GM04504 (cell line): ENCODE measurements around the gene TMEM94.

Experiments used
- DNase-seq: peaks from one replicate; pipeline ENCODE4 v3.0.0-alpha.2; 2012; ENCODE audit warnings: low read depth

TMEM94 gene

DNA sequence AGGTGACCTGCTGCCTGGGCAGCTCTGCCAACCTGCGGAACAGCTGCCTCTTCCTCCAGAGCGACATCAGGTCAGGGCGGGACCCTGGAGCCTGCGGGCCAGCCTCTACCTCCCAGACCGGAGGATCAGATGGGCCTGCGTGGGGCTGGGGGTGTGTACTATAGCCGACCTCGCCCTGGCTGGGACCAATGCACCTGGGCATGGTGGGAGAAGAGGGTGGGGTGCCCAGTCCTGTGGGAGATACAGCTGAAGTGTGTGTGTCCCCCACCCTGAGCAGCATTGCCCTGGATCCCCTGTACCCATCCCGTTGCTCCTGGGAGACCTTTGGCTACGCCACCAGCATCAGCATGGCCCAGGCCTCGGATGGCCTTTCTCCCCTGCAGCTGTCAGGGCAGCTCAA, 39.6 kb downstream of the TMEM94 start:
- no peak for DNase-seq

DNA sequence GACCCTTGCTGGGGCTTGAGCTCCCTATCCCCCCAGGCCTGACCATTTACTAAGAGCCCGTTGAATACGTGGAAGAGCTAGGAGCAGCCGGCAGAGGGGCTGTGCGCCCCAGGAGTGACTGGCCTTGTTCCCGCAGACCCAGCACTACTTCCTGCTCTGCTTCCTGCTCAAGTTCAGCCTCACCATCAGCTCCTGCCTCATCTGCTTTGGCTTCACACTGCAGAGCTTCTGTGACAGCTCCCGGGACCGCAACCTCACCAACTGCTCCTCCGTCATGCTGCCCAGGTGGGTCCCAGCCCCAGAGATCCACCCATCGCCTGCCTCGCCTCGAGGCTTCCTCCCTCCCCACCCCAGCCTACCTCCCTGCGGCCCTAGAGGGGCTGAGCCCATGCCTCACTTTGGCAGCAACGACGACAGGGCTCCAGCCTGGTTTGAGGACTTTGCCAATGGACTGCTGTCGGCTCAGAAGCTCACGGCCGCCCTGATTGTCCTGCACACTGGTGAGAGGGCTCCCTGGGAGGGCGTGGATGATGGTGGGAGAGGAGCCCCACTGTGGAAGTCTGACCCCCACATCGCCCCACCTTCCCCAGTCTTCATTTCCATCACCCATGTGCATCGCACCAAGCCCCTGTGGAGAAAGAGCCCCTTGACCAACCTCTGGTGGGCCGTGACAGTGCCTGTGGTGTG, 41.7 kb downstream of the TMEM94 start:
- DNase-seq, result no peak

DNA sequence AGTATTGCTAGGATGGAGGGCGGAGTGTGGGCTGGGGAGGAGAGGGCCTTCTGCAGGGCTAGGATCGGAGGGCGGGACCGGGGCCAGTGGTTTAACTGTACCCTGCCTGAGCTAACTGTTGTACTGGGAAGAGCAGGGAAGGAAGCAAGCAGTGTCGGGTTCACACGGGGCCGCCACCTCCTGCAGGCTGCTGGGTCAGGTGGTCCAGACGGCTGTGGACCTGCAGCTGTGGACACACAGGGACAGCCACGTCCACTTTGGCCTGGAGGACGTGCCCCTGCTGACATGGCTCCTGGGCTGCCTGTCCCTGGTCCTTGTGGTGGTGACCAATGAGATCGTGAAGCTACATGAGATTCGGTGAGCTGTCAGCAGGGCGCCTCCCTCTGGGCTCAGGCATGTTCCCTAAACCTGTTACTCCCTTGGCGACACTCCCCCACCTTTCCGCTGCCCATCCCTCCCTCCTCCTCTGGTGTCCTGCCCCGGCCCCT, 42.3 kb downstream of the TMEM94 start:
- DNase-seq, result no peak

DNA sequence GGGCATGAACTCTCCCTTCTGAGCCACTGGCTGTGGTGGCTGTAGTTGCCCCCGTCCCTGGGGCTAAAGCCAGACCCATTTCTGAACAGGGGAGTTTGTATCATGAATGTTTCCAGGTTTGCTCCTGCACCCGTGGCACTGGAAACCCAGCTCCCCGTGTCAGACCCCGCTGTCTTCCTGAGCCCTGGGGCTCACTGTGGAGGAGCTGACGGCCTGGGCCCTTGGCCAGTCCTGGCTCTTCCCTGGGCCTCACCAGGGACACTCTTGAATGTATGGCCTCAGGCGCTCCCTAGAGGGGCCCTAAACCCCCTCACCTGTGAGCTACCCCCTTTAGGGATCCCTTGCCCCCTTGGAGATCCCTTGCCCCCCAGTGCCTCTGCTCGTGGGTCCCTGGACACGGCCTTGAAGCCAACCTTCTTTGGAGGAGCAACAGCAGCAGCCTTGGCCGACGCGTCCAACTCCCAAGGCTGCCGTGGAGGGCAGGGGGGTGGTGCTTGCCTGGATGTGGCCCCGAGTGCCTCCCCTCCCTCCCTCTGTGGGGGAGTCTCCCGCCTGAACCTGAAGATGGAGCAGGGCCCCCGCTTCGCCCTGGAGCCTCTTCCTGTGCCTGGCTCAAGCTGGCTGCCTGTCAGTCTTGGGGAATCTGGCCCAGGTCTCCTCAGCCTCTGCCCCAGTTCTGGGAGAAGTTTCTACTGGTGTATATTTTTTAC, 43.0 kb downstream of the TMEM94 start:
- no peak for DNase-seq

DNA sequence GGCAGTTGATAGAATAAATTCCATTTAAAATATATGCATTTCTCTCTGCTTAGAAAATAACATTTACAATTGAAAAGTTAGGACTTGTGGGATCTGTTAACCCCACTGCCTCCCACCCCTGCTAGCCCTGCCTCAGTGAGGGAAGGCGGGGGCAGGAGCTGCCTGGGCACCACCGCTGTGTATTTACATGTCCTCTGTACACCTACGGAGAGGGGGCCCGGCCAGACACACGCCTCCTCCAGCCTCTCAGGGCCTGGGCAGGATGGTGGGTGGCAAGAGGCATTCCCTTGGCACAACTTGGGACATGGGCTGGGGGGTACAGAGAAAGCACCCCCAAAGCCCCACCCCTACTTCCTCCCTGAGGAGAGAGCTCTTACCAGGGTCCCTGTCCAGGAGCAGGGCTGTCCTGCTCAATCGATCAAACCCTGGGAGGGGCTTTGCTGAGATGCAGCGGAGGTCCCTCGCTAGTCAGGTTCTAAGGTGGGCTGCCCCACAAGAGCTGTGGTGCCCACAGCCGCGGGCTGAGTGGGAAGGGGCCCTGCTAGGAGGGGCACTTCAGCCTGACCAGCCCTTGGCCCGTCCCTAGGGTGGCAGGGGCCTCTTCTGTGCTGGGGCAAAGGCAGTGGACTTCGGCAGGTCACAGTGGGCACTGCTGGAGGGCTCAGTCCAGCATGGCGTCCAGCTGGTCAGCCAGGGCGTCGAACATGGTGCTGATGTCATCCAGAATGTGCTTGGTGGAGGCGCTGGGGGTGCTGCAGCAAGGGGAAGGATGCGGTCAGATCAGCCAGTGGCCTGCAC, 44.2 kb downstream of the TMEM94 start:
- no peak for DNase-seq

DNA sequence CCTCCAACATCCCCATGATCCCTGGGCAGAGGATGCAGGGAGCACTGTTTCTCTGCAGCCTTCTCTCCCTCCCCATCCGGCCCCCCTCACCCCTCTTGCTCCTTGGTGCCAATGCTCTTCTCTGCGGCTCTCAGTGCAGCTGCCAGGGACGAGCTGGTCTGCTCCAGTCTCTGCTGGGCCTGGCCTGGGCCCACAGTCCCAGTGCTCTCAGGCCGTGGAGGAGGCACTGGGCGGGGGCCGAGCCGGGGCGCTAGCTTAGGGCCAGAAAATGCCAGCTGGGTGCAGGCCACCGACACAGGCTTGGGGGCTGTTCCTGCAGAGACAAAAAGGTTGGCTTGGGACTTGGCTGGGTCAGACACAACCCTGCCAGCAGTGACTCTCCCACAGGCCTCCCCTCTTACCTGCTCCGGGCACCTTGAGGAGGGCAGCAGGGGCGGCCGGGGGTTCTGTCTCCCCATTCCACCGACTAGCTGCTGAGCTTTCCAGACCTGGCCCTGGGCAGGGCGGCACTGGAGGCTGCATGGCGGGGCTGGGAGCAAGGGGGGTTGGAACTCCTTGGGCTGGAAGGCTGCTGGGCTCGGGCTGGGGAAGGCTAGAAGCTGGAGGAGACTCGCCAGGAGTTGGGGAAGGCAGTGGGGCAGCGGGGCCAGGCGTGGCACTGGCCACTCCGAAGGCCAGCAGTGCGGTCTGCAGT, 45.1 kb downstream of the TMEM94 start:
- DNase-seq, result no peak

DNA sequence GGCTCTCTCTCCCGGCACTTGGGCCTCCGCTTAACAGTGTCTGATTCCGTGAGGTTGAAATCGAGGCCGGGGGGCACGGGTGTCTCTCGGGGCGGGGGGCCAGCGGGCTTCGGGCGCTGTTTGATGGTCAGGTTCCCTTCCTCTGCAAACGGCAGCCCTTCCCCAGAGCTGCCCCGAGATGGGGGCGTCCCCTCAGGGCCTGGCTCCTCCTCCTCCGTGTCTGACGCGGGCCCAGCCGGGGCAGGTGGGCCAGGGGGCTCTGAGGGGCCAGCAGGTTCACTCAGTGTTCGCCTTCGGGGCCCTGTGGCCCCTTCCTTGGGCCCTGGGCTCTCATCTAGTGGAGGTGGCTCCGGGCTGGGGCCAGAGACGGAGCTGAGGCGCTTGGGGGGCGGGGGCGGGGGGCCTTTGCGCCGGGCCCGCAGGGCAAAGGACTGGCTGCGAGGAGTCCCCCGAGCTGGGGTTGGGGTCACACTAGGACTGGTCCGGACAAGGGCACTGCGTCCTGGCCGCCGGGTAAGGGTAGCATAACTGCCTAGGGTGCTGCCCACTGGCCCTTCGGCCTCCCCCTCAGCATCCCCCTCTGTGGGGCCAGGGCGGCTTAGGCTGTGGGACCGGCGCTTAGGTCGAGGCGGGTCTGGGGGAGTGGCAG, 45.8 kb downstream of the TMEM94 start:
- DNase-seq, result no peak

DNA sequence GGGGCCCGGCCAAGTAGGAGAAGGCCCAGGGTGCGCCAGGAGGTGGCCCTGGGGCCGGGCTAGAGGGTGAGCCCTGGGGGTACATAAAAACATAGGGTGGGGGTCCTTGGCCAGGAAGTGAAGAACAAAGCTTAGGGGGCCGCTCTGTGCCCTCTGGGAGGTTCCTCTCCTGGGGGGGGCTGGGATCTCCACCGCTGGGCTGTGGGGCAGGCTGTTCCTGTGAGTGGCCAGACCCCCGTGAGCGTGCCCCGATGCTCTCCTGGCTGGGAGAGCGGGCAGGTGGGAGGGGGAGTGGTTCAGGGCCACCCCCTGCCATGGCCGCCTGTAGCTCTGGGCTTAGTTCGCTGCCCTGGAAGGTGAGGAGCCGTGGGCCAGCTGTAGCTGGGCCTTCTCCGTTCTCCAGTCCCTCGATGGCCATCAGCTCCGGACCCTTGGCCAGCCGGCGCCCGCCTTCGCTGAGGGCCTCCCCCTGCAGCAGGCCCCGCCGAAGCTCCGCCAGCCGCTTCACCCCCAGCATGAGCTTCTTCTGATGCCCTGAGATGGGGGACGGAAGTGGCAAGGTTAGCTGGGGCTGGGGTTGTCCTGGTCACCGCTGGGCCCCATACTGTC, 46.4 kb downstream of the TMEM94 start:
- DNase-seq, result no peak

DNA sequence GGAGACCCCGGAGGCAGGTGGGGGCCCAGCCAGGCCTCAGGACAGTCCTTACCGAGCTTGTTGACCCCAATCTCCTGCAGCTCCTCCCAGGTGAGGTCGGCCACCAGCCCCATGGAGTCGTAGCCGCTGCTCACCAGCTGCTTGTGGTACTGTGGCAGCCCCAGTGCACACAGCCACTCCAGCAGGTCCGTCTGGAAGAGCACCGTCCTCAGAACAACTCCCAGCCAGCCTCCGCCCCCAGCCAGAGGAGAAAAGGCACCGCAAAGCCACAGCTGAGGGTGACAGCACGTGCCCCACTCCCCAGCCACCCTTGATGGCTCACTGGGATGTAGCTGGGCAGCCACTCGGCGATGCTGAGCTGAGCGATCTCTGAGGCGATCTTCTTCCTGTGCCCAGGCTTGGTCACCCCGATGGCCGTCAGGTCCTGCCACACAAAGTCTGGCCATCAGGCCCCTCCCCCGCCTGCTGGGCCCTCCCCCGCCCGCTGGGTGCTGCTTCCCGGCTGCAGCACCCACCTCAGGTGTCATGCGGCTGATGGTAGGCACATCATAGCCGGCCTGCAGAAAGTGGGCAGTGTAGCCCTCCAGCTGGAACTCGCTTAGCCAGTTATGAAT, 47.0 kb downstream of the TMEM94 start:
- DNase-seq, result no peak

DNA sequence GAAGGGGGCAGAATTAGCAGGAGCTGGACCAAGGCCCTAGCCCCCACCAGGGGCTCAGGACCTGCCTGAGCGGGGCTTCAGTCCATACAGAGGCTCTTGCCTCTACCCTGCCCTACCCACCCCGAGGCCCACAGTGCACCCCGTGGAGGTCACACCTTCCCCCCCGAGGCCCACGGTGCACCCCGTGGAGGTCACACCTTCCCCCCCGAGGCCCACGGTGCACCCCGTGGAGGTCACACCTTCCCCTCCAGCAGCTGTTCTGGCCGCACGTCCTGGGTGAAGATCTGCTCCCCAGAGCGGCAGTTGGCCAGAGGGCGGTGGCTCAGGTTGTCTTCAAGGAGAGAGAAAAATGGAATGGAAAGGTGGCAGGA, 47.5 kb downstream of the TMEM94 start:
- no peak for DNase-seq

DNA sequence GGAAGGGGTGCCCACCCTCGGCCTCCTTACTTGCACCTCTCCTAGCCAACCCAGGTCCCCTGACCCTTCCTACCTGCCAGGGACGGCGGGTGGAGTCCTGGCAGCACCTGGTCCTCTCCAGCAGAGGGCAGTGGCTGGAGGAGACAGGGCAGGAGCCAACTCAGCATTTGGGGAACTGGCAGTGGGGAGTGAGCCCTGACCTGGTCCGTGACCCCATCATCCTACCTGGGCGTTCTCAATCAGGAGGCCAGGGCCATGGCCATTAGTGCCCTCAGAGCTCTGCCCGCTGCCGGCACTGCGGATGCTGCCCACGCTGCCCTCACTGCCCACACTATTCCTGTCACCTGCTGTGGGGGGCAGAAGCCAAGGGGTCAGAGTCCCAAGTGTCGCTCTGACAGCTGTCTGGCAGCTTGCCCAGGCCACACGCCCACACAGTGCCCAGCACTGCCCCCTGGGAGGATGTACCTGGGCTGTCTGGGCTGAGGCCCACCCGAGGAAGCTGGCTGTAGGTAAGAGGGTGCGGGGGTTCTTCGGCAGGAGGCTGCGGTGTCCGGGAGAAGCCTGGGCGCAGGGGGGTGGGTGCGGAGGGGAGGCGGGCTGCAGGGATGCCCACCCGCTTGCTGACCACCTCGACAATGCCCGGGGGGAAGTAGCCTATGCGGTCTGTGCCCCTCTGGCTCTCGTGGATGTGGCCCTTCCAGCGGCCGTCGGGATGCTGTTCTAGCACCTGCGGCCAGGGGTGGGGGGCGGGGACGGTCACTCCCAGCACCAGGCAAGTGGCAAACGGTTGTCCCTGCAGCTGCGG, 48.1 kb downstream of the TMEM94 start:
- no peak for DNase-seq

DNA sequence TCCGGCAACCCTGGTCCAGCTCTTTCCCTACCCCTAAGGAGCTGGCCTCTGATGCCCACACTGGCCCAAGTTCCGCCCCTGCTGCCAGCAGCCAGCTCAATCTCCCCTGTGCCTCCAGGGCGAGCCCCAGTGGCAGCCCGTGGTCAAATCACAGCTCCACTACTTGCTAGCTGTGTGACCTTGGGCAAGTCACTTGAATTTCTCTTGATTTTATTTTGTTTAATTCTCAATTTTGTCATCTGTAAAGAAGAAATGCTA, 48.6 kb downstream of the TMEM94 start:
- no peak for DNase-seq

DNA sequence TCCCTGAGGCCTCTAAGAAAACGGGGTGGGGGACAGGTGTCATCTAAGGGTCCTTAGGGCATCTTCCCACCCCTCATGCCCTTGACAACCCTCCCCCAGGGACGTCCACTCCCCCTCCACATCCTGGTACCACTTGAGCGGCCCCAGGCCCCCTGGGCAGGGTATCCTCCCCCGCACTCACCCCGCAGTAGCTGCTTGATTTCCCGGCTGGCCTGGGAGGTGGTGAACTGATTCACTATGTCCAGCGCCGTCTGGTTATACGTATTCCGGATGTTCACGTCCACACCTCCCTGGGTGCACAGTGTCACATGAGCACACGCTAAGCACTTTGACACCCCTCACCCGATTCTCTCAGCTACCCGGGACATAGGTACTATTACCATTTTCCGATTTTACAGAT, 49.2 kb downstream of the TMEM94 start:
- no peak for DNase-seq

DNA sequence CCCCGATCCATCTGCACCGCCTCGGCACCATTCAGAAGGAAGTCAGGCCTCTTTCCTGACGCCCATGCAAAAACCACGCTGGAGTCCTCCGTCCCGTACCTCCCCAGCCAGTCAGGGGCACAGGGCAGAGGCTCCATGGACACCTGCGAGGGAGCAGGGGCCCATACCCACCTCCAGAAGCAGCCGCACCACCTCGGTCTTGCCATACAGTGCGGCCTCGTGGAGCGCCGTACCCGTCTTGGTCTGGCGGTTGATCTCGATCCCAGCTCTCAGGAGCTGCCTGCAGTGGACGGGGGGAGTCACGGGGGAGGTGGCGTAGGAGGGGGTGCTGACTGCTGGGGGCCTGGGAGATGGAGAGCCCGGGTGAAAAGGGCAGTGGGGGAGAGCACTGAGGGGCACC, 49.7 kb downstream of the TMEM94 start:
- no peak for DNase-seq

DNA sequence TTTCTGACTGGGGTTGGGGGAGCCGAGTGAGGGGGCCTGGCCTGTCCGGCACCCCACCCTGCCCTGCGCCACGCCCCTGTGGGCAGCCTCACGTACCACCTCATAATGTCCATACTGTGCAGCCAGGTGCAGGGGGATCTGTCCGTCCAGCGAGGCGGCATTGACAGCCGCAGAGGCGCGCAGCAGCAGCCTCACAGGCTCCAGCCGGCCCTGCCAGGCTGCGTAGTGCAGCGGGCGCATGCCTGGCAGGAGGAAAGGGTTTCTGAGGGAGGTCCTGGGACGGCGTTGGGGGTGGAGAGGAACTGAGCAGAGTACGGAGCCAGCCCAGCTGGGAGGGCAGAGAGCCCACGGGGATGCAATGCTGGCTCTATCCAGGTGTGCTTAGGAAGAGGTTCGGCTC, 50.5 kb downstream of the TMEM94 start:
- DNase-seq, result no peak

DNA sequence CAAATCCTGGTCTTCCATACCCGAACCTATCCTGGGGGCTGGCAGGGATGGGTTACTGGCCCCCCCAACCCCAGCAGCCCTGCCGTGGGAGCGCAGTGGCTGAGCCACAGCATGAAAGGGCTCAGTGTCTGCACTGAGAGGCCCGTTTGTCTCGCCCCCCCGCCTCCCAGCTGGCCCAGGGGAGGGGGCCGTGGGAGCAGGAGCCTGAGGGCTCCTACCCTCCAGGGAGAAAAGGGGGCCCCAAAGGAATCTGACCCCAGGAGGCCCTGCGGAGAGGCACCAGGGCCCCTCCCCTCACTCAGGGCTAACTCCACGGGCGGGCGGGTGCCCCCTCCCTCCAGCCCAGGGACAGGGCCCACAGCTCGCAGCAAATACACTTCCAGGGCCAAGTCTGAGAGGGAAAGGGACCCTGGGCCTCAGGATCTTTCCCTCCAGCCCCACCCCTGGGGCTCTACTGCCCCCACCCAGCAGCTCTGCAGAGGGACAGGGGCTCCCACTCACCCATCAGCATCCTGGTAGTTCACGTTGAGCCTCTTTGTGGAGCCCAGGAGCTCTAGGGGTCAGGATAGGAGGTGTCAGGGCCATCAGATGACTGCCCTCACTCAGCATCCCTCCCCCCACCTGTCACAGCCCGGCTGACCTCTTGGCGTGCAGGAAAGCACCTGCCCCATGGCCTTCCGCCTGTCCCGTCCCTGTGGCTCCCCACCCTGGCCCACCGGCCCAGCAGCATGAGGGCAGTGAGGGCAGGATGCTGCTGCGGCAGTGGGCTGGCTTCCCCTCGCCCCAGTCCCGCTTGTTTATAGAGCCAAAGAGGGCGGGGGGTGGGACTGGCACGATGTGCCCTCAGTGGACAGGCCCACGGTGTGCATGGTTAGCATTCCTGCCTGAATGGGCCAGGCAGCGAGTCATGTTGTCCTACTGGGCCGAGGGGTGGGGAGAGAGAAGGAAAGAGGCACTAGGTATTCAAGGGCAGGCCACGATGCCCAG, 51.6 kb downstream of the TMEM94 start:
- no peak for DNase-seq

DNA sequence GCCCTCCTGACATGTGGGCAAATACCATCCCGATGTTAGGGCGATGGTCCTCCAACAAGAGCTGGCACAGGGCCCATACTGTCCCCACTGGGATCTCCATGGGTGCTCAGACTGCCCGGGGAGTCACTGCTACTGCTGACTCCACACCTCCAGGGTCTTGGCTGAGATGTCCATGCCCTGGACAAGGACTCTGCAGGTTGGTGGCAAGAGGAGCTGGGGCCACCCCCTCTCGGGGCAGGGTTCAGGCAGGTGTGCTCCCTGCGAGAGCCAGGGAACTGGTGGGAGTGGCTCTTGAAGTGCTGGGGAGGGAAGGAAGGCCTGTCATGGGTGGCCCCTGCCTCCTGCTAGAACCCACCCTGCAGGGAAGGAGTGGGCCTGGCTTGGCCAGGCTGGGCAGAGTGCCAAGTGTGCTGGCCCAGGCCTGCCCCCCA, 52.5 kb downstream of the TMEM94 start:
- no peak for DNase-seq

DNA sequence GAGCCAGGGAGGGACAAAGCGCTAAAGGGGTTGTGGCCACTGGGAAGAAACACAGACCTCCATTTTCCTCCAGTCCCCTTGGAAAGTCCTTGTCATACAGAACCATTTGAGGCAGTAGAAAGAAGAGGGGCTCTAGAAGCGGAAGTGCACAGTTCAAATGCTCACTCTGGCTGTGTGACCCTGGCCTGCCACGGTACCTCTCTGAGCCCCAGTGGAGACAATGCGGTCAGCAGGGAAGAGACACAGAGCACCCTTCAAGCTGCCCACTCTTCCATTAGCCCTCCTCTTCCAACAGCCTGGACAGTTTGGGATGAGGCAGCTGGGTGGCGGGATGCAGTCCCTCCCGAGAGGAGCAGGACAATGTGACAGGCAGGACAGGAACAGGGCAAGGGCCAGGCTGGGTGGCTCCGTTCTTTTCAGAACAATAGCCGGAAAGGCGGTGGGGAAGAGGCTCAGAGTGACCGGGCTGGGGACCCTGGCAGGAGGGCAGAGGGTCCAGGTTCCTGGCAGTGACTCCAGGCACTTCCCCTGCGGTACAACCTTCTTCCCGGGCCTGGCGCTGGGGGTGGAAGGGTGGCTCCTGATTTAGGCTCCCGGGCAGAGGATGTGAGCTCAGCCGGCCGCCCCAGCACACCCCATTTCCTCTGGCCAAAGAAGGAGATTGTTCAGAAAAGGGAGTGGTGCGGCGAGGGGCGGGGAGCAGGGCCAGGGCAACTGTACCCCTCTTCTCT, 53.3 kb downstream of the TMEM94 start:
- no peak for DNase-seq

DNA sequence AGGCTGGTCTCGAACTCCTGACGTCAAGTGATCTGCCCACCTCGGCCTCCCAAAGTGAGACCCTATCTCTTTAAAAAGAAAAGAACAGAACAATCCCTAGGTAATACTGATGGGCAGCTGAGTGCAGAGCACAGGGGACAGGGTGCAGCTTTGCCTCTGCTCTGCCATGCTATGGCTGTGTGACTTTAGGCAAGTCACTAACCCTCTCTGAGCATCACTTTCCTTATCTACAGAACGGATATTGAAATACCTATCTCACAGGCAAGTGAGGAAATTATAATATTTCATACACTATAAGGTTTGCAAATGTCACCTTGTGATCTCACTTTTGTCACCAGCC, 54.8 kb downstream of the TMEM94 start:
- DNase-seq, result no peak
